ENCODE data around the gene KIF4A.
A peak's percentile ranks its signal among the peaks of the same experiment; 100 is the strongest.
"Not testable (repeated sequence)": the region's sequence is repeated elsewhere in the genome, so short reads cannot be mapped to it uniquely, and the experiment has no call there.

KIF4A gene, protein sequence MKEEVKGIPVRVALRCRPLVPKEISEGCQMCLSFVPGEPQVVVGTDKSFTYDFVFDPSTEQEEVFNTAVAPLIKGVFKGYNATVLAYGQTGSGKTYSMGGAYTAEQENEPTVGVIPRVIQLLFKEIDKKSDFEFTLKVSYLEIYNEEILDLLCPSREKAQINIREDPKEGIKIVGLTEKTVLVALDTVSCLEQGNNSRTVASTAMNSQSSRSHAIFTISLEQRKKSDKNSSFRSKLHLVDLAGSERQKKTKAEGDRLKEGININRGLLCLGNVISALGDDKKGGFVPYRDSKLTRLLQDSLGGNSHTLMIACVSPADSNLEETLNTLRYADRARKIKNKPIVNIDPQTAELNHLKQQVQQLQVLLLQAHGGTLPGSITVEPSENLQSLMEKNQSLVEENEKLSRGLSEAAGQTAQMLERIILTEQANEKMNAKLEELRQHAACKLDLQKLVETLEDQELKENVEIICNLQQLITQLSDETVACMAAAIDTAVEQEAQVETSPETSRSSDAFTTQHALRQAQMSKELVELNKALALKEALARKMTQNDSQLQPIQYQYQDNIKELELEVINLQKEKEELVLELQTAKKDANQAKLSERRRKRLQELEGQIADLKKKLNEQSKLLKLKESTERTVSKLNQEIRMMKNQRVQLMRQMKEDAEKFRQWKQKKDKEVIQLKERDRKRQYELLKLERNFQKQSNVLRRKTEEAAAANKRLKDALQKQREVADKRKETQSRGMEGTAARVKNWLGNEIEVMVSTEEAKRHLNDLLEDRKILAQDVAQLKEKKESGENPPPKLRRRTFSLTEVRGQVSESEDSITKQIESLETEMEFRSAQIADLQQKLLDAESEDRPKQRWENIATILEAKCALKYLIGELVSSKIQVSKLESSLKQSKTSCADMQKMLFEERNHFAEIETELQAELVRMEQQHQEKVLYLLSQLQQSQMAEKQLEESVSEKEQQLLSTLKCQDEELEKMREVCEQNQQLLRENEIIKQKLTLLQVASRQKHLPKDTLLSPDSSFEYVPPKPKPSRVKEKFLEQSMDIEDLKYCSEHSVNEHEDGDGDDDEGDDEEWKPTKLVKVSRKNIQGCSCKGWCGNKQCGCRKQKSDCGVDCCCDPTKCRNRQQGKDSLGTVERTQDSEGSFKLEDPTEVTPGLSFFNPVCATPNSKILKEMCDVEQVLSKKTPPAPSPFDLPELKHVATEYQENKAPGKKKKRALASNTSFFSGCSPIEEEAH

DNA sequence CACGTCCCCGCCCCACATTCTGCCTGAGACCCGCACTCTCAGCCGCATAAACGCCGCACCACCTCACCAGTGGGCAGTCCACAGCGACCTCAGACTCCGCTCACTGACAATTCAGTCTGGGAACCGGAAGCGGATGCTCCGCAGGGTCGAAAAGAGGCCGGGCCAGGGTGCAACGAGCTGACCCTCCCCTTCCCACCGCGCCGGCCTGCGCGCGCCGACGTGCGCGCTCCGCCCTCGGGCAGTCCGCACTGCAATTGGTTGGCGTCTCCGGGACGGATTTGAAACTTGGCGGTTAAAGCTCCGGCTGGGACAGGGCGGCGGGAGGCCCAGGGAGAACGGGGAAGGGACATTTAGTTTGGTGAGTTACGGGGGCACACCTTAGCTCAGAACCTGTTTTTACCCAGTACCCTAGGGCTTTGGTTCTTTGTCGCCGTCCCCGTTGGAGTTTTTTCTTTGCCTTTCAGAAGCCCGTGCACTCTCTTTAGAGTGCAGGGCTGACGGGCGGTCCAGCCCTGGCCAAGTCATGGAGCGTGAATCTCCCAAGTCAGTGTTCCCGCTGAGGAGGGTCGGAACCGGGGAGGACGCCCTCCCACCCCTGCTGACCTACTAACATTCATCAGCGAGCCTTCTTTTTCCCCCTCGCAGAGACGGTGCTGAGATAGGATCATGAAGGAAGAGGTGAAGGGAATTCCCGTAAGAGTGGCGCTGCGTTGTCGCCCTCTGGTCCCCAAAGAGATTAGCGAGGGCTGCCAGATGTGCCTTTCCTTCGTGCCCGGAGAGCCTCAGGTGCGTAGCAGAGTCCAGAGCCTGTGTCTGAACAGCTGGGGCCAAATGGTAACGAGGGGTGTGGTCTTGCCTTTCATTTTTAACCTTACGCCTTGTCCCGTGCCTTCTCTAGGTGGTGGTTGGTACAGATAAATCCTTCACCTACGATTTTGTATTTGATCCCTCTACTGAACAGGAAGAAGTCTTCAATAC, at the start of gene KIF4A, which contains the start of gene PDZD11:
Gene KIF4A (plus strand): TSS at position 312 of the 978 bp plus-strand sequence. CDS start 355 bp downstream, at position 667.
Gene PDZD11 (minus strand): TSS at position 135 of the 978 bp plus-strand sequence. CDS start 586 bp downstream, outside the sequence.
- peak; percentile 57 for DNase-seq

DNA sequence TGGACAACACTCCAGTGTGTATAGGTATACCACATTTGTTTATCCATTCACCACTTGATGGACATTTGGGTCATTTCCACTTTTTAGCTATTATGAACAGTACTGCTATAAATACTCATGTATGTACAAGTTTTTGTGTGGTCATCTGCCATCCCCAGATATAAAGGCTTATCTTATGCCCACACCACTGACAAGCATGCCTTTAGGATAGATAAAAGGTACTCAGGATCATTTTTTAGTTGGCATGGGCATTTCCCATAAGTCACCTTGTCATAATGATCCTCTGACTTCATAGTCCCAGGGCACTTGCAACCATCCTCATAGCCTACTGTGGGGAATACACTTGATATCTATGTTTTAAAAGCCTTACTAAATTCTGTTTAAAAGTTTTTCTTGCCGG, 49.2 kb upstream of the KIF4A start:
- no peak for DNase-seq

DNA sequence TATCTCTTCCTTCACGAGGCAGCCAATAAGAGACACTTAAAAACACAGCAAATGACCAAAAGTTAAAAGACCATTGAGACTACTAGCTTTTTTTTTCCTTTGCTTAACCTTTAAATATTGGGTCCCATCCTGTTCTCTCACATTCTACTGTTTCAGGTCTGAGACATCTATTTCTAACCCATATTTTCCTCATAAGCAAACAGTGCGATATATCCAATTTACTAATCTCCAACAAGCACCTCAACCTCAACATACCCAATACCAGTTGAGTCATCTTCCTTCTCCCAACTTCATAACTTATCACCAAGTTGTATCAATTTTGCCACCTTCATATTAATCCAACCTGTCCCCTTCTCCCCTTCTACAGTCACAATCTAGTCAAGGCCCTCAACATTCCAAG, 48.4 kb upstream of the KIF4A start:
- DNase-seq = no peak

DNA sequence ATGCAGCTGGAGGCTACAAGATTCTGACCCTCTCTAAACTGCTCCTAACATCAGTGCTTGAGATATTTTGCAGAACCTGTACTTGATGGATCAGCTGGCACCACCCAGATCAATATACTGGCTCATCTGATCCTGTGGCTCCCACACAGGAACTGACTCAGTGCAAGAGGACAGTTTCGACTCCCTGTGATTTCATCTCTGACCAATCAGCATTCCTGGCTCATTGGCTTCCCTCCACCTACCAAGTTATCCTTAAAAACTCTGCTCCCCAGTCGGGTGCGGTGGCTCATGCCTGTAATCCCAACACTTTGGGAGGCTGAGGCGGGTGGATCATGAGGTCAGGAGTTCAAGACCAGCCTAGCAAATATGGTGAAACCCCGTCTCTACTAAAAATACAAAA, 46.3 kb upstream of the KIF4A start:
- DNase-seq = not testable (repeated sequence)

DNA sequence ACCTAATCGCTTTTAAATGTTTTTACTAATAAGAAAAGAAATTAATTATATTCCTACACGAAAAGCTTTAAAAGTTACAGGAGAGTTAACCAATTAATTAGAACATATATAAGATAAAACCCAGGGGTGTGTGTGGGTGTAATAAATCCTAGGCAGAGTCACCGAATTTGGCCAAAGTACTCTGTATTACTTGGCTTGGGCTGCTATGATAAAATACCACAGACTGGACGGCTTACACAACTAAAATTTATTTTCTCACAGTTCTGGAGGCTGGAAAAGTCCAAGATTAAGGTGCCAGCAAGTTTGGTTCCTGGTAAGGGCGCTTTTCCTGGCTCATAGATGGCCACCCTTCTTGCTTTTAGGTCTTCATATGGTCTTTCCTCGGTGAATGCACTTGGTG, 45.0 kb upstream of the KIF4A start:
- DNase-seq = no peak

DNA sequence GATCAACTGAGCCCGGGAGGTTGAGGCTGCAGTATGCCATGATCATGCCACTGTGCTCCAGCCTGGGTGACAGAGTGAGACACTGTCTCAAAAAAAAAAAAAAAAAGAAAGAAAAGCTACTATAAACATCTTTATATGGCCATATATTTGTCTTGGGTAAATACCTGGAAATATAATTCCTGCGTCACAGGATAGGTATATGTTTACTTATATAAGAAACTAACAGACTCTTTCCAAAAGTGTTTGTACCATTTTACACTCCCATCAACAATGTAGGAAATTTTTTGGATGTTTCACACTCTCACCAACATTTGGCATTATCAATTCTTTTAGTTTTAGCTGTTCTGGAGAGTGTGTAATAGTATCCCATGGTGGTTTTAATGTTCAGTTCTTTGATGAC, 42.7 kb upstream of the KIF4A start:
- DNase-seq = no peak

DNA sequence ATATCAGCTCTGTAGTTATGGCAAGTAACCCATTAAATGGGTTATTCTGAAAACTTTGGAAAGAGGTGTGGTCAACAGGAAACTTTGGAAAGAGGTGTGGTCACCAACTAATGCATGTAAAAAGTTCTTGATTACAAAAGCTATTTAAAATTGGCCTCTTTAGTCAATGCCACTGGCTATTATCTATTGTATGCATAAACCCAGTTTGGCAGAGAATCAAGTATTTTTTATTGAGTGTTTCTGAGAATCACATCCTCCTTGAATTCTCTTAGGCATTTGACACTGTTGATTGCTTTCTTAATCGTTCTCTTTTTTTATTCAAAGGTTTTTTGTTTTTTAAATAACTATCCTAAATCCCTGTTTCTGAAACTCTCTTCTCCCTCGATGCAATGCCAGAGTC, 37.4 kb upstream of the KIF4A start:
- DNase-seq = no peak

DNA sequence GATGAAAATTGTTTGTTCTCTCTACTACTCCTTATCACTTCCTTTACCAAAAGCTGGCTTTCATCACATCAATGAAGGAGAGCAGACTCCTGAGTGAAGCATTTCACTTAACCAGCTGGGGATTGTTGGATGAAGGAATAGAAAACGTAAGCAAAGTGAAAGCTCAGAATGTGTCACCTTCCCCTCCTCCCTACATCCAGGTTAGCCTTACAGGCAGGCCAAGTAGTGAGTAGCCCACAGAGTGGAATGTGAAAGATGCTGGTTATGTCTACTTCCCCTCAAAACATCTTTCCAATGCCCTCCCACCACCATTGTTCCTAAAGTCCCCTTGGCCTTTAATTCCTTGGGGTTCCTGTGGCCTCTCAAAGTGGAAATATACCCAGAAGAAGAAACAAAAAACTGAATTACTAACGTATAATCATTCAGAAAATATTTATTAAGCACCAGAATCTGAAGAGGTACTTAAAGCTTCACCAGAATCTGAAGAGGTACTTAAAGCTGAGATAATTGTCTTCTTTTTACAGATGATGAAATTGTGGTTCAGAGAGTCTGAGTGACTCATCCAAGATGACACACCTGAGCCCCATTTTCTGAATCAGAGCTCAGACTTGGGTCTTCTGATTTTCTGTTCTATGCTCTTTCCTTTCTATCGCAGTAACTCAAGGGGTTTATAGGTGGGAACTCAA, 36.4 kb upstream of the KIF4A start:
- DNase-seq = no peak

DNA sequence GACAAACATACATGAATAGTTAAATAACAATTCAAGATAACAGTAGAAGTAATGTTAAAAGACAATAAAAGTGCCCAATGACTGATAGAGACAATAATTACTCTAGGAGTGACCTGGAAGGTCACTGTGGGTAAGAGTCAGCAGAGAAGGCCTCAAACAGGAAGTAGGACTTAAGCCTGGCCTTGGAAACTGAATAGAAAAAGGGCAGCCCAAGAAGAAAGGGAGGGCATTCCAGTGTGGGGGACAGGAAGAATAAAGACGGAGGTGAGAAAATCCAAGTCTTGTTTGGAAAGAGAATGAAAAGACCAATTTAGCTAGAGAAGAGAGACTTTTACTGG, 35.9 kb upstream of the KIF4A start:
- no peak for DNase-seq

DNA sequence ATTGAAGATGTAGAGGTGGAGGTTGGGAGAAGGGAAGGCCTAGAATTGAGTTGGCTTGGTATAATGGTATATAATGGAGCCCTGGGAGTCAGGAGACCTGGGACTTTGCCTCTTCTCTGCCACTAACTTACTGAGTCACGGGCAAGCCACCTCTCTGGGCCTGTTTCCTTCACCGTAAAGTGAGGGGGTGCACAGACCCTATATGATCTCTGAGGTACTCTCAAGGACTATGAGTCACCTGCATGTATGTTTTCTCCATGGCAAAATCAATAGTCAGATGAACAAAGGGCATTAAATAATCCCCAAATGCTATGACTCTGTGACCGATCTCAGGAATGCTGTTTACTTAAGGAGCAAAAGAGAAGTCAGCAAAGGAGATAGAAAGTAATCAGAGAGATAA, 35.0 kb upstream of the KIF4A start:
- no peak for DNase-seq

DNA sequence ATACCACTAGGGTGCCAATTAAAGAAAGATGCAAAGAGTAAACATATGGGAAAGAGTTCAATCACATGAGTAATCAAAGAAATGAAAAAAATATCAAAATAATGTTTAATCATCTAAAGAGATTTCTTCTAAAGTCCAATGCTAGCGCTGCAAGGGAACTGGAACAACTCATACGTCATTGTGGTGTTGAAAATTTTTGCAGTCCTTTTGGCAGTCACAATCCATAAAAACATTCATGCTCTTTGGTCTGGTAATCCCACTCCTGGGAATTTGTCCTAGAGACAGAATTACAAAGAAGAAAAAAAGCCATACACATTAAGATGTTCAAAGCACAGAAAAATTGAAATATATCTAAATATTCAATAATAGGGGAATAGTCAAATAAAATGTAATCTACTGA, 34.5 kb upstream of the KIF4A start:
- DNase-seq = no peak

DNA sequence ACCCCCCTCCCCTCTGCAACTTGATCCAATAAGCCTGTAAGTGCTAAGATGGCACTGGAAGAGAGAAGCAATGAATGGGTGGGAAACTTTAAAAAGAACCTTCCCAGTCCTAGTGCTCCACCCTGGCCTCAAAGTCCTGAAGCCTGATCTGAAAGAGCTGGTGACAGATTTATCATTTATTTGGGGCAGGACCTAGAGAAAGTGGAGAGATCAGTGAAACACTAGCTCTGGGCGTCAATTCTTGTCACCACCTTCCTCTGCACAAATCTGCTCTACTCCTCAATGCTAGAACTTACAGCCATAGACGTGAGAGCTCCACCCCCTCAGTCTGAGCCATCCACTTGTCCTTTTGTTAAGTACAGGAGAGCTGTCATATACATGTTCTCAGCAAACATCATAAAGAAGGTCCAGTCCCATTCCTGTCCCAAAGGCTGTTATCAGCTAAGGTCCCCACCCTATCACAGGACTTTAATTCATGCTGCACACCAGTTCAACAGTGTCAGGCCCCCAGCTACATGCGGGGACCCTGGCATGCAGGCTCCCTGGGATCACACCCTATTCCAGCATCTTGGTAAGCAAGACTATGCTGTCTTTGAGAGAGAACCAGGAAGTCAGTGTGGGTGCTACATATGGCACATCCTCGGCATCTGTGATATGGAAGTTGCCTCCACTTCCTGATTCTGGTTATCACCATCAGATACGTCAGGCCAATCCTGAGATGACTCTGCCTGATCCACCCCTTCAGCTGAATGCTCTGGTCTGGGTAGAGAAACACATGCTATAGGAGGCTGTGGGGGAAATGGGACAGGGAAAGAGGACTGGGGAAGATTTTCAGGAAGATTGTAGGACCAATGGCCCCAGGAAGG, 32.2 kb upstream of the KIF4A start:
- DNase-seq = no peak

DNA sequence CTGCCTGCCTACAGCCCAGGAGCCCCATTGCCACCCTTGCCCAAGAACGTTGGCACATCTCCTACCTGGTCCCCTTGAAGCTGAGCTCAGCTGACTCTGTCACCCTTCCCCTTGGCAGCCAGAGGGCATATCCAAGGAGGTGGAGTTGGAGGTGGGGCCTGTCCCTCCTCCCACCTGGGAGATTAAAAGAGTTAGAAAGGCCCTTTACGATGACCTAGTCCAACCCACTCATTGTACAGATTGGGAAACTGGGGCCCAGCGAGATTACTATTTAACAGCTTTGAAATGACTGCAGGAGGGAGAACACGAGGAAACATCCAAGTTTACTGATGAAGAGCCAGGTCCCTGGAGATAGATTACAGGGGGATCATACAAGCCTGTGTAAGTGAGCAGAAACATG, 29.8 kb upstream of the KIF4A start, which contains the start of gene P2RY4:
Gene P2RY4 (minus strand): TSS at position 101 of the 400 bp plus-strand sequence. CDS start 580 bp downstream, outside the sequence.
- DNase-seq = no peak

DNA sequence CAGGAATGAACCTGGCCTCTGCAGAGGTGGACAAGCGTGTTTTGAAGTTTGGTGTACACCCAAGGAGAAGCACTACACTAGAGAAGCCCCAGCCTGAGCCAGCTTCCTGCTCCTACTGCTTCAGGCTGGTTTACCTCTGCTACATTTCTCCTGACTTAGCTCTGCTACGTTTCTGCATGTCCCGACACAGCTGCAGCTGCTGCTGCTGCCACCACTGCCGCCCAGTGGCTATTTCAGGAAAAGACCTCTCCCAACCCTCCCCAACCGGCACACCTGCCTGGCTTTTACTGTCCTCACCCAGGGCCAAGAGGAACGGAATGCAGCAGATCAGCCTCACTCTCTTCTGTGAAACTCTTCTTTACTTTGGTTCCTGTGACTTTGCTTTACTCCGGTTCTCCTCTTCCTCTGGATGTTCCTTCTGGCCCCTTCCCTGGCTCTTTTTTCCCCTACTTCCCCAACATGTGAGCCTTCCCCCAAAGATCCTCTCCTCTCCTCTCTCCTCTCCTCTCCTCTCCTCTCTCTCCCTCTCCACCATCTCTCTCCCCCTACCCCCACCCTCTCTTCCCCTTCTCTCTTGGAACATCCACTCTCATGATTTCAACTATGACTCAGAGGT, 26.8 kb upstream of the KIF4A start:
- DNase-seq = no peak

DNA sequence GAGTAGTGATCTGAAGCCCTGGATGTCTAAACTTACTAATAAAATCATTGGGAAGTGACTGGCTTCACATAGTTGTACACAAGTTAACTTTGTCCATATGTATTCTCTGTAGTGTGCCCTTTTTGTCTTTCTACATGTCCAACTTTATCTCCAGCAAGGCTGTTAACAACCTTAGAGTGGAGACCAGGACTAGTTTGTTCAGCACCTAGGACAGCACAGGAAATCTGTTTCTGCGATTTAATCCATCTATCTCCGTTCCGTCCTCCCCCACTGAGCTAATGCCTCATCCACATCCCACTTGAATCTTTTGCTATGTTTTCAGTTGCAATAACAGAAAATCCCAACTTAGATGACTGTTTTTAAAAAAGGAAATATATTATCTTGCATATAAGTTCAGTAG, 25.1 kb upstream of the KIF4A start:
- no peak for DNase-seq

DNA sequence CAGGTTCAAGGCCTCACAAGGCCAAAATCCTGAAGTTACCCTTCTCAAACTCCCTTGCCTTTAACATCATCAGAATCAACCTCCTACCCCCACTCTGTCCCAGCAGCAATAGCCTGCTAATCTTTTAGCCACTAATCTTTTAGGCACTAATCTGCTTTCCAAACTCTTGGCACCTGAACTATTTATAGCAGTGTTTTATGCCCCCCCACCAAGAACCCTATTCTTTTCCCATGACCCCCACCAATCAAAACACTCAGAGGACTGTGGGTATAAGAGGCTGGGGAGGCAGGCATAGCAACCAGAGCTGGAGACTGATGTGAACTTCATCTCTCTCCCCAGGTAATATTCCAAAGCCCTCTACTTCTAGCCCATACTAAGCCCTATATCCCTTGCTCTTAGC, 21.9 kb upstream of the KIF4A start, which contains the start of gene ARR3:
Gene ARR3 (plus strand): TSS at position 301 of the 400 bp plus-strand sequence. CDS start 1,052 bp downstream, outside the sequence.
- DNase-seq = no peak

DNA sequence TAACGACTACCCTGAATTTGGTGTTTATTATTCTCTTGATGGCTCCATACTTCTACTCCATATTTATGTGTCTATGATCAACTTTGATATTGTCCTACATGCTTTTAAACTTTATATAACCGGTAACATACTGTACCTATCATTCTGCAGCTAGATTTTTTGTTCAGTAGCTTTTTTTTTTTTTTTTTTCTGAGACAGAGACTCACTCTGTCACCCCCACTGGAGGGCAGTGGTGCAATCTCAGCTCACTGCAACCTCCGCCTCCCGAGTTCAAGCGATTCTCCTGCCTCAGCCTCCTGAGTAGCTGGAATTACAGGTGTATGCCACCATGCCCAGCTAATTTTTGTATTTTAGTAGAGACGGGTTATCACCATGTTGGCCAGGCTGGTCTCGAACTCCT, 15.9 kb upstream of the KIF4A start:
- not testable (repeated sequence) for DNase-seq

DNA sequence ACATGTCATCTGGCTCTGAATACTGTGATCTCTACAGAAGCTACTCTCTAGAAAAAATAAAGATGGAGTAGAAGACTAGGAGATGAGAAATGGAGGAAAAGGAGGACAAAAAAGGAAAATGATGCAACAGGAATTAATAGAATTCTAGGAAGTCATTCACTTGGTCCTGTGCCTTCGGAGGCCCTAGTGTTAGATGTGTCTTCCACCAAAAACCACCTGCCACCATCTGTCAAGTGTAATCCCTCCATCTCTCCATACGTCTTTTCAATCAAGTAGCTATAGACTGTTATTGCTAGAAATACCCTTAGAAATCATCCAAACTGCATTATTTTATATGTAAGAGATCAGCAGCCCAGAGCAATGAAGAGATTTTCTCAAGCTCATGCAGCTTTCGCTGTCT, 10.8 kb upstream of the KIF4A start:
- no peak for DNase-seq

DNA sequence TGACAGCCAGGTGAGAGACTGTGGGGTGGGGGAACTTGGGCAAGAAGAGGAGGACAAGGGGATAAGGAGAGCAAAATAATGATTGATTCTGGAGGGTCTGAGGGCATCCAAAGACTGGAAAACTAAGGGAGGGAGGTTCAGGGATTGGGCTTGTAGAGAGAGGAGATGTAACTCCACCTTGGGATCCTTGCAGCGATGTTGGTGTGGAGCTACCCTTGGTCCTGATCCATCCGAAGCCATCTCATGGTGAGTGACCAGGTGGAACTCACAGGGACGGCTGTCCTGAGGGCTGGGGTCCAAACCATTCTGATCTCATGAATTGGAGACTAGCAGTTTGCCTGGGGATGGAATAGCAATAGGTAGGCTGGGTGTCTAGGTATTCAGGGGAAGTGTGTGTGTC, 9.3 kb upstream of the KIF4A start:
- DNase-seq = no peak

DNA sequence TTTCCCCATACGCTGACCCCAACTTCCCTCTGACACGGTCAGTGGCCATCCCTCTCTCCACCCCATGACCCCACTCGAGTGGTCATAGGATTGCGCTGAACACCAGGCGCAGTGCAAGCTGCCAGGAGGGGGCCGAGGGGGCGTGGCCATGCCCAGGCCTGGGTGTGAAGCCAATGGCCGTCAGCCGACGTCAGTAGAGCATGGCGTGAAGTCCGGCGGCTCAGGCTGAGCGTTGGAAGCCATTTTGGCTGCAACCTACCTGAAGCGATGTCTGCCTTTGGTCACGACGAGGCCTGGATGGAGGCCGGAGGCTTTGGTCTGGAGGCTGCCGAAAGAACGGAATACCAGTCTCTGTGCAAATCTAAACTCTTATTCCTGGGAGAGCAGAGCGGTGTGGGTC, 8.0 kb upstream of the KIF4A start, which contains the start of gene RAB41:
Gene RAB41 (plus strand): TSS at position 222 of the 400 bp plus-strand sequence. CDS start 46 bp downstream, at position 268.
- DNase-seq = no peak
